ENCODE results near the gene POLR2A. TPM values are rescaled to one million over a fixed set of nuclear protein-coding genes. Genes with fewer than 3 reads are reported as not detected.

POLR2A gene
- total RNA-seq, 2 donors from 2014 or later: 212 to 283 TPM

DNA sequence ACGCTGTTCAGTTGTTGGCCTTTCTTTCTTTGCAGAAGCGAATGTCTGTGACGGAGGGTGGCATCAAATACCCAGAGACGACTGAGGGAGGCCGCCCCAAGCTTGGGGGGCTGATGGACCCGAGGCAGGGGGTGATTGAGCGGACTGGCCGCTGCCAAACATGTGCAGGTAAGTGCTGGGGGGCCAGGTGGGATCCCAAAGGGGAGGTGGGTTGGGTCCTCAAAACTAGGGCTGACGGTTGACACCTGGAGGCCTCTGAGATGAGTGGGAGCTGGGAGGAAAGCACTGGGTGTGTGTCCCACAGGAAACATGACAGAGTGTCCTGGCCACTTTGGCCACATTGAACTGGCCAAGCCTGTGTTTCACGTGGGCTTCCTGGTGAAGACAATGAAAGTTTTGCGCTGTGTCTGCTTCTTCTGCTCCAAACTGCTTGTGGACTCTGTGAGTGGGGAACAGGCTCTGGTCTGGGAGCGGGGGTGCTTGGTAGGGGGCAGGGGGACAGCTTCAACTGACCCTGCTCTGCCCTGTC is 11.8 kb downstream of the POLR2A start:
- Mint-ChIP-seq H3K4me3 (no peak overlapping the region), H3K4me1 (ENCODE audit: low read depth in 2 of 2) (peaks cover 24 to 37% of the 10 kb centered on the region in 2 donors), H3K36me3 (peaks cover 19% of the 10 kb centered on the region), H3K9me3 (no peaks in the 10 kb centered on the region), H3K27ac (no peak overlapping the region), H3K27me3 (no peaks in the 10 kb centered on the region)
- ATAC-seq (no peak), DNase-seq (ENCODE audit: low spot score) (no peak)

DNA sequence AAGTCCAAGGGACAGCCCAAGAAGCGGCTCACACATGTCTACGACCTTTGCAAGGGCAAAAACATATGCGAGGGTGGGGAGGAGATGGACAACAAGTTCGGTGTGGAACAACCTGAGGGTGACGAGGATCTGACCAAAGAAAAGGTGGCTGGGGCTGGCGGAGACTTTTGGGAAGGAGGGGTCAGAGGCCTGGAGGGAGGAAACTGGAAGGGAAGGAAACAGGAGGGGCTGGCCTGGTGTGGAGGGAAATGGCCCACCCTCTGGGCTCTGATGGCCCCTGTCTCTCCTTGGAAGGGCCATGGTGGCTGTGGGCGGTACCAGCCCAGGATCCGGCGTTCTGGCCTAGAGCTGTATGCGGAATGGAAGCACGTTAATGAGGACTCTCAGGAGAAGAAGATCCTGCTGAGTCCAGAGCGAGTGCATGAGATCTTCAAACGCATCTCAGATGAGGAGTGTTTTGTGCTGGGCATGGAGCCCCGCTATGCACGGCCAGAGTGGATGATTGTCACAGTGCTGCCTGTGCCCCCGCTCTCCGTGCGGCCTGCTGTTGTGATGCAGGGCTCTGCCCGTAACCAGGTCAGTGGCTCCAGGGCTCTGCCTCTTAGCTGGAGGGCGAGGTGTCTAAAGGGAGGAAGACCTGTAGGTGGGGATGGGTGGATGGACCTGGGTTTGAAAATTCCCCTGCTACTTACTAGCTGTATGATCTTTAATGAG is 12.5 kb downstream of the POLR2A start:
- peaks cover 25% of the 10 kb centered on the region for H3K36me3 Mint-ChIP-seq
- peak in 1 of 2 donors; percentile 44 for ATAC-seq
- no peak overlapping the region for H3K27ac Mint-ChIP-seq

DNA sequence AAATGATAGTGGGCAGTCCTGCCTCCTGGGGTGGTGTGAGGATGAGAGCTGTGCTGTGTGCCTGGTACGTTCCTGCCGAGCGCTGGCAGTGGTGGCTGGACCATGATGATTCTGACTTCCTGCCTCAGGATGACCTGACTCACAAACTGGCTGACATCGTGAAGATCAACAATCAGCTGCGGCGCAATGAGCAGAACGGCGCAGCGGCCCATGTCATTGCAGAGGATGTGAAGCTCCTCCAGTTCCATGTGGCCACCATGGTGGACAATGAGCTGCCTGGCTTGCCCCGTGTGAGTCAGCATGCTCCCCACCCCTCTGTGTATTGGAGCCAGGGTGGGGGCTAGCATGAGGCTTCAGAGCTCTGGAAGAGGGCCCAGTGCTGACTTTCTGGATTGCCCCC is 13.1 kb downstream of the POLR2A start:
- no peak overlapping the region for H3K4me3 Mint-ChIP-seq
- no peaks in the 10 kb centered on the region for H3K27me3 Mint-ChIP-seq
- peaks cover 28% of the 10 kb centered on the region for H3K36me3 Mint-ChIP-seq
- DNase-seq (ENCODE audit: low spot score): no peak
- no peaks in the 10 kb centered on the region for H3K9me3 Mint-ChIP-seq
- no peak overlapping the region for H3K27ac Mint-ChIP-seq
- peaks cover 16 to 33% of the 10 kb centered on the region in 2 donors for H3K4me1 Mint-ChIP-seq (ENCODE audit: low read depth in 2 of 2)
- ATAC-seq: no peak

More for the DNA sequence above, 12.5 kb downstream of the POLR2A start:
- no peak for DNase-seq (ENCODE audit: low spot score)
- H3K4me3 Mint-ChIP-seq: no peak overlapping the region
- no peaks in the 10 kb centered on the region for H3K27me3 Mint-ChIP-seq
- peaks cover 20 to 36% of the 10 kb centered on the region in 2 donors for H3K4me1 Mint-ChIP-seq (ENCODE audit: low read depth in 2 of 2)
- no peaks in the 10 kb centered on the region for H3K9me3 Mint-ChIP-seq

DNA sequence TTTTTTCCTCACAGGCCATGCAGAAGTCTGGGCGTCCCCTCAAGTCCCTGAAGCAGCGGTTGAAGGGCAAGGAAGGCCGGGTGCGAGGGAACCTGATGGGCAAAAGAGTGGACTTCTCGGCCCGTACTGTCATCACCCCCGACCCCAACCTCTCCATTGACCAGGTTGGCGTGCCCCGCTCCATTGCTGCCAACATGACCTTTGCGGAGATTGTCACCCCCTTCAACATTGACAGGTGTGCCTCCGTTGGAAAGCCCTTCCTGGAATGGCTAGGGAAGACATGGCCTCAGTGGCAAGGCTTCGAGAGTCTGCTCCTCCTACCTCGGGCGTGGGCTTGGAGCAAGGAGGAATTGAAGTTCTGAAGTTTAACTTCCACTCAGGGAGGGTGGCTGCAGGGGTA is 13.5 kb downstream of the POLR2A start:
- Mint-ChIP-seq H3K9me3 (no peaks in the 10 kb centered on the region), H3K36me3 (peaks cover 28% of the 10 kb centered on the region), H3K4me1 (ENCODE audit: low read depth in 2 of 2) (peaks cover 16 to 33% of the 10 kb centered on the region in 2 donors), H3K27ac (no peak overlapping the region), H3K27me3 (no peaks in the 10 kb centered on the region), H3K4me3 (no peak overlapping the region)
- no peak for DNase-seq (ENCODE audit: low spot score)
- ATAC-seq: no peak

DNA sequence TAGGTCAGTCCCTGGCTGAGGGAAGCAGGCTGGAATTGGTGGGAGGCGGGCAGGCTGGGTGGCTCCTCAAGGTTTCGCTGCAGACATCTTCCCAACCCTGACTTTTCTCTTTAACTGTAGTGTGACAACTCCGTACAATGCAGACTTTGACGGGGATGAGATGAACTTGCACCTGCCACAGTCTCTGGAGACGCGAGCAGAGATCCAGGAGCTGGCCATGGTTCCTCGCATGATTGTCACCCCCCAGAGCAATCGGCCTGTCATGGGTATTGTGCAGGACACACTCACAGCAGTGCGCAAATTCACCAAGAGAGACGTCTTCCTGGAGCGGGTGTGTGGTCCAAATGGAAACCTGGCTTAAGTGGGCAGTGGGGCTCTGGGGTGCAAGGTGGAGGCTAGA is 15.0 kb downstream of the POLR2A start:
- no peaks in the 10 kb centered on the region for H3K27me3 Mint-ChIP-seq
- ATAC-seq (no peak), DNase-seq (ENCODE audit: low spot score) (no peak)
- H3K36me3 Mint-ChIP-seq: peaks cover 29% of the 10 kb centered on the region
- no peaks in the 10 kb centered on the region for H3K9me3 Mint-ChIP-seq
- no peak overlapping the region for H3K27ac Mint-ChIP-seq
- H3K4me3 Mint-ChIP-seq: no peak overlapping the region
- peaks cover 1 to 18% of the 10 kb centered on the region in 2 donors for H3K4me1 Mint-ChIP-seq (ENCODE audit: low read depth in 2 of 2)

DNA sequence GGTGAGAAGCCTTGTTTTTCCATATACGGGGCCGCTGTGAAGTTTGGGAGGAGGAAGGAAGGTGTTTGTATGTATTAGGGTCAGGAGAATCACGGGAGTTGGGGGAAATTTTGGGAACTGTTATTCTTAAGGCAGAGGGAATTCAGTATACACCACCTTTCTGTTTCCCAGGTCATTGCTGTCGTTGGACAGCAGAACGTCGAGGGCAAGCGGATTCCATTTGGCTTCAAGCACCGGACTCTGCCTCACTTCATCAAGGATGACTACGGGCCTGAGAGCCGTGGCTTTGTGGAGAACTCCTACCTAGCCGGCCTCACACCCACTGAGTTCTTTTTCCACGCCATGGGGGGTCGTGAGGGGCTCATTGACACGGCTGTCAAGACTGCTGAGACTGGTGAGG is 17.6 kb downstream of the POLR2A start:
- ATAC-seq (no peak), DNase-seq (ENCODE audit: low spot score) (no peak)
- H3K27ac Mint-ChIP-seq: no peak overlapping the region
- peaks cover 35% of the 10 kb centered on the region for H3K36me3 Mint-ChIP-seq
- H3K27me3 Mint-ChIP-seq: no peaks in the 10 kb centered on the region
- peaks cover 0 to 10% of the 10 kb centered on the region in 2 donors for H3K4me1 Mint-ChIP-seq (ENCODE audit: low read depth in 2 of 2)
- H3K9me3 Mint-ChIP-seq: no peaks in the 10 kb centered on the region
- no peak overlapping the region for H3K4me3 Mint-ChIP-seq

DNA sequence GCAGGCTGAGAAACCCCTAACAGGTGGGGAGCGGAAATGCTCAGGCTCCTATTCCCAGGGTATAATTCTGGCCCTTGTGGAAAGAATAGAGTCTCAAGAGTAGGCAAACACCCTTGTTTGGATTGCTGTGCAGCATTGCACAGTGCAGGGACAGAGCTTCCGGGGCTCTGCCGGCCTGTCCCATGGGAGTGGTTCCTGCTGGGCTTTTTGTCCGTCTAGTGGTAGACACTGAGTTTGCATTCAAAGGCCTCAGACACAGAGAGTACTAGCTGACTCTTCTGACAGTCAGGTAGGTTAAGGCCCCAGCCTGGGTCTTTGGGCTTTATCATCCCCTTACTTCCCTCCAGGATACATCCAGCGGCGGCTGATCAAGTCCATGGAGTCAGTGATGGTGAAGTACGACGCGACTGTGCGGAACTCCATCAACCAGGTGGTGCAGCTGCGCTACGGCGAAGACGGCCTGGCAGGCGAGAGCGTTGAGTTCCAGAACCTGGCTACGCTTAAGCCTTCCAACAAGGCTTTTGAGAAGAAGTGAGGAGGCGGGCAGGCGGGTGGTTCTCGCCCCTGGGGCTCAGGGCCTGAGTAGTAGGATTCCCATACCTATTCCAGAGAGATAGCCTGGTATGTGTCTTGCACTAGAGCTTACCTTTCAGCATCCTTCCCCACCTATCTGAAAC is 18.1 kb downstream of the POLR2A start:
- no peaks in the 10 kb centered on the region for H3K9me3 Mint-ChIP-seq
- no peak overlapping the region for H3K4me3 Mint-ChIP-seq
- H3K4me1 Mint-ChIP-seq (ENCODE audit: low read depth in 2 of 2): peaks cover 0 to 8% of the 10 kb centered on the region in 2 donors
- no peak for DNase-seq (ENCODE audit: low spot score)
- no peaks in the 10 kb centered on the region for H3K27me3 Mint-ChIP-seq
- H3K27ac Mint-ChIP-seq: no peak overlapping the region
- no peak for ATAC-seq
- H3K36me3 Mint-ChIP-seq: peaks cover 35% of the 10 kb centered on the region

DNA sequence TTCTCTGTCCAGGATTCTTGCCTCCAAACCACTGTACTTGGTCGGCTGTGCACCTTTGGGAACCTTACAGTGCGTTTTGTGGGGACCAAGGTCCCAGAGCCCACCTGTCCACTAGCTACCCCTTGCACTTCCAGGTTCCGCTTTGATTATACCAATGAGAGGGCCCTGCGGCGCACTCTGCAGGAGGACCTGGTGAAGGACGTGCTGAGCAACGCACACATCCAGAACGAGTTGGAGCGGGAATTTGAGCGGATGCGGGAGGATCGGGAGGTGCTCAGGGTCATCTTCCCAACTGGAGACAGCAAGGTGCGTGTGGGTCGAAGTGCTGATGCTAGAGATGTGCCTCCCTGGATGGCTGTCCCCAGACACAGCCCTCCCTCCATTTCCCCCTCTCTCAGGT is 18.8 kb downstream of the POLR2A start:
- Mint-ChIP-seq H3K9me3 (no peaks in the 10 kb centered on the region), H3K4me1 (ENCODE audit: low read depth in 2 of 2) (peaks cover 0 to 8% of the 10 kb centered on the region in 2 donors), H3K27ac (no peak overlapping the region), H3K36me3 (peaks cover 35% of the 10 kb centered on the region), H3K27me3 (no peaks in the 10 kb centered on the region), H3K4me3 (no peak overlapping the region)
- DNase-seq (ENCODE audit: low spot score): no peak
- ATAC-seq: no peak

DNA sequence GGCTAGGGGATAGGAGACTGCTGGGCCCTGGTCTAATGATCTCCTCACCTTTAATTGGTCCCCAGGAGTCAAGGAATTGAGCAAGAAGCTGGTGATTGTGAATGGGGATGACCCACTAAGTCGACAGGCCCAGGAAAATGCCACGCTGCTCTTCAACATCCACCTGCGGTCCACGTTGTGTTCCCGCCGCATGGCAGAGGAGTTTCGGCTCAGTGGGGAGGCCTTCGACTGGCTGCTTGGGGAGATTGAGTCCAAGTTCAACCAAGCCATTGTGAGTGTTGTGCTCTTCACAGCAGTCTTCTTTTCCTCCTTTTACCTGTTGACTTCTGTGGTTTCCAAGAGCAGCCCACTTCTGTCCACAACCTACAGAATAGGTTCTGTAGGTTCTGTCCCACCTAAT is 19.4 kb downstream of the POLR2A start:
- ATAC-seq (no peak), DNase-seq (ENCODE audit: low spot score) (no peak)
- Mint-ChIP-seq H3K4me3 (no peak overlapping the region), H3K4me1 (ENCODE audit: low read depth in 2 of 2) (peaks cover 0 to 8% of the 10 kb centered on the region in 2 donors), H3K27ac (peak overlapping the region in 1 of 2 donors; percentile 18), H3K36me3 (peaks cover 39% of the 10 kb centered on the region), H3K9me3 (no peaks in the 10 kb centered on the region), H3K27me3 (no peaks in the 10 kb centered on the region)

DNA sequence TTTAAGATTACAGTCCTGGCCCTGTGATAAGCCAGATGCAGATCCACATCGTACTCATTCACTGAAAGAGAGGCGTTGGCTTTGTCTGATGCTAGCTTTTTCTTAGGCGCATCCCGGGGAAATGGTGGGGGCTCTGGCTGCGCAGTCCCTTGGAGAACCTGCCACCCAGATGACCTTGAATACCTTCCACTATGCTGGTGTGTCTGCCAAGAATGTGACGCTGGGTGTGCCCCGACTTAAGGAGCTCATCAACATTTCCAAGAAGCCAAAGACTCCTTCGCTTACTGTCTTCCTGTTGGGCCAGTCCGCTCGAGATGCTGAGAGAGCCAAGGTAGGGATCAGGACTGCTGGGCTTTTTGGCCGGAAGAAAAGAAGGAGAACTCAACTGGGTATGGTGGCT is 24.0 kb downstream of the POLR2A start:
- ATAC-seq: no peak
- H3K4me3 Mint-ChIP-seq: no peak overlapping the region
- H3K27ac Mint-ChIP-seq: no peak overlapping the region
- H3K4me1 Mint-ChIP-seq (ENCODE audit: low read depth in 2 of 2): peaks cover 0 to 6% of the 10 kb centered on the region in 2 donors
- peaks cover 34% of the 10 kb centered on the region for H3K36me3 Mint-ChIP-seq
- H3K27me3 Mint-ChIP-seq: no peaks in the 10 kb centered on the region
- H3K9me3 Mint-ChIP-seq: no peaks in the 10 kb centered on the region
- no peak for DNase-seq (ENCODE audit: low spot score)

DNA sequence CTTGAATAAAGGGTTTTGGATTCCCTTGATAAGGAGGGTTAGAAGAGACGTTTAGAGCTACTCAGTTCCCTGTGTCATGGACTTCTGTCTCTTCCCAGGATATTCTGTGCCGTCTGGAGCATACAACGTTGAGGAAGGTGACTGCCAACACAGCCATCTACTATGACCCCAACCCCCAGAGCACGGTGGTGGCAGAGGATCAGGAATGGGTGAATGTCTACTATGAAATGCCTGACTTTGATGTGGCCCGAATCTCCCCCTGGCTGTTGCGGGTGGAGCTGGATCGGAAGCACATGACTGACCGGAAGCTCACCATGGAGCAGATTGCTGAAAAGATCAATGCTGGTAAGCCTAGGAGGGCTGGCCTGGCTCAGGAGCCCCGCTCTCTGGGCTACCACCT is 24.7 kb downstream of the POLR2A start:
- H3K36me3 Mint-ChIP-seq: peaks cover 36% of the 10 kb centered on the region
- no peaks in the 10 kb centered on the region for H3K9me3 Mint-ChIP-seq
- no peak overlapping the region for H3K27ac Mint-ChIP-seq
- H3K4me1 Mint-ChIP-seq (ENCODE audit: low read depth in 2 of 2): peaks cover 0 to 6% of the 10 kb centered on the region in 2 donors
- DNase-seq (ENCODE audit: low spot score): no peak
- ATAC-seq: no peak
- no peaks in the 10 kb centered on the region for H3K27me3 Mint-ChIP-seq
- H3K4me3 Mint-ChIP-seq: no peak overlapping the region

DNA sequence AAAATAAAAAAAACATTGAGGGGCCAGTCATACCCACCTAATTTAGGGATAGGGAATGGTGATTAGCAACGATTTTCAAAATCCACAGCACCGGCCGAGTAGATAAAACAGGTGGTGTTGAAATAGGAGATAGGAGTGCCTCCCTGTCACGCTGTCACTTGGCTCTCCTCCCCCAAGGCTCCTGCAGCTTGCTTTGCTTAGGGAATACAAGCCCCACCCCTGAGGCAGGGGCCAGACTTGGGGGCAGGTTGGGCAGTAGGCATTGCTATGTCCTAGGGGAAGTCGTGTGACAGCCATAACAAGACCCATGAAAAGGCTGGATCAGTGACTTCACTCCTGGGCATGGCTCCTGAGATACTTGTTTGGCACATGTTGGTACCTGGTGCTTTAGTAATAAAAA is 25.8 kb downstream of the POLR2A start:
- no peak overlapping the region for H3K27ac Mint-ChIP-seq
- no peak for ATAC-seq
- H3K4me1 Mint-ChIP-seq (ENCODE audit: low read depth in 2 of 2): peaks cover 0 to 6% of the 10 kb centered on the region in 2 donors
- DNase-seq (ENCODE audit: low spot score): no peak
- no peaks in the 10 kb centered on the region for H3K9me3 Mint-ChIP-seq
- H3K36me3 Mint-ChIP-seq: peaks cover 32% of the 10 kb centered on the region
- H3K4me3 Mint-ChIP-seq: no peak overlapping the region
- no peaks in the 10 kb centered on the region for H3K27me3 Mint-ChIP-seq

DNA sequence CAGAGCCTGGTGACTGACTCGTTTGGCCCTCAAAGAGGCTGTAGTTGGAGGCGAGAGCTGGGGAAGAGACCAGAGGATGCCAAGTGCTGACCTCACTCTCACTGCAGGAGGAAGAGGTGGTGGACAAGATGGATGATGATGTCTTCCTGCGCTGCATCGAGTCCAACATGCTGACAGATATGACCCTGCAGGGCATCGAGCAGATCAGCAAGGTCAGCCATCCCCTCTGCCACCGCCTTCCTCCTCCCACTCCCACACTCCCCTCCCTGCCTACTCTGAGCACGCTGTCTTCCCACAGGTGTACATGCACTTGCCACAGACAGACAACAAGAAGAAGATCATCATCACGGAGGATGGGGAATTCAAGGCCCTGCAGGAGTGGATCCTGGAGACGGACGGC is 26.9 kb downstream of the POLR2A start:
- Mint-ChIP-seq H3K4me1 (ENCODE audit: low read depth in 2 of 2) (peaks cover 0 to 6% of the 10 kb centered on the region in 2 donors), H3K9me3 (no peaks in the 10 kb centered on the region), H3K4me3 (no peak overlapping the region), H3K27me3 (no peaks in the 10 kb centered on the region), H3K27ac (peak overlapping the region in 1 of 2 donors; percentile 62), H3K36me3 (peaks cover 26% of the 10 kb centered on the region)
- no peak for DNase-seq (ENCODE audit: low spot score)
- no peak for ATAC-seq

DNA sequence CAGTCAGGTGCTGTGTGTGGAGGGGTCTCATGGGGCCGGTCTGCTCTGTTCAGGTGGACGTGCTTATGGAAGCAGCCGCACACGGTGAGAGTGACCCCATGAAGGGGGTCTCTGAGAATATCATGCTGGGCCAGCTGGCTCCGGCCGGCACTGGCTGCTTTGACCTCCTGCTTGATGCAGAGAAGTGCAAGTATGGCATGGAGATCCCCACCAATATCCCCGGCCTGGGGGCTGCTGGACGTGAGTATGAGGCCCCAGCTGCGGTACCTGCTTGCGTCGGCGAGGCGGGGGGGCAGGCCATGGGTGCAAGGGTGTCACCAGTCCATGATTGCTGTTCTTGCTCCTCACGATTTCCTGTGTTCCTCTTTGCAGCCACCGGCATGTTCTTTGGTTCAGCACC is 27.9 kb downstream of the POLR2A start:
- H3K4me1 Mint-ChIP-seq (ENCODE audit: low read depth in 2 of 2): peaks cover 0 to 4% of the 10 kb centered on the region in 2 donors
- no peaks in the 10 kb centered on the region for H3K27me3 Mint-ChIP-seq
- H3K4me3 Mint-ChIP-seq: no peak overlapping the region
- H3K27ac Mint-ChIP-seq: no peak overlapping the region
- DNase-seq (ENCODE audit: low spot score): no peak
- peaks cover 26% of the 10 kb centered on the region for H3K36me3 Mint-ChIP-seq
- no peaks in the 10 kb centered on the region for H3K9me3 Mint-ChIP-seq
- ATAC-seq: peak in 1 of 2 donors; percentile 46
